HUDEP-2 (cell line): ENCODE data around the gene GNB5.
A peak's percentile ranks its signal among the peaks of the same experiment; 100 is the strongest.
"Not testable (repeated sequence)": the region's sequence is repeated elsewhere in the genome, so short reads cannot be mapped to it uniquely, and the experiment has no call there.

Experiments
- DNase-seq, 76 experiments: peaks; one replicate each; lab custom pipeline; 2025; ENCODE audit not compliant: unreplicated experiment in 76 of 76; lab: John Stamatoyannopoulos, UW

GNB5 gene

GRCh38 chr15:52191207-52191606 is at the start of gene GNB5:
TSS of gene GNB5 (minus strand) at chr15:52191392. CDS start at chr15:52184676, 6,716 bp downstream.
- DNase-seq = no peak

GRCh38 chr15:52240166-52240565 is 49.0 kb upstream of the GNB5 start:
- no peak for DNase-seq

- not testable (repeated sequence) for DNase-seq
Measured at GRCh38 chr15:52238989-52239525, 47.9 kb upstream of the GNB5 start.

- DNase-seq = no peak
Measured at GRCh38 chr15:52238149-52238548, 47.0 kb upstream of the GNB5 start.

DNA sequence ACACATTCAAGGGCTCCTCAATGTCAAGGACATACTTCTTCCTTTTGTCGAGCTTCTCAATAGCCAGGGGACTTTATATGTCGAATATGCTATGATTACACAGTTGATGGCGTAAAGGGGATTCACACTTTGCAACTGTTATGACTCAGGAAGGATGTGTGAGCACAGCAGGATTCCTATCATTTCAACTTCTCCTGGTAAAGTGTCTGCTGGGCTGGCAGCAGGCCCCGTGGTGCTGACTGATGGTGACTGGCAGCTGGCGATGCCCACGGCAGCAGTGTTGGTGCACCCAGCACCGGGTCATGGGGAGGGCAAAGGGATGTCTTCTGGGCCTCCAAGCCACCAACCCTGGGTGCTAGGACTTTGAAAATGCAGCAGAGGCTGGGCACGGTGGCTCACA is 44.8 kb upstream of the GNB5 start:
- no peak for DNase-seq

DNA sequence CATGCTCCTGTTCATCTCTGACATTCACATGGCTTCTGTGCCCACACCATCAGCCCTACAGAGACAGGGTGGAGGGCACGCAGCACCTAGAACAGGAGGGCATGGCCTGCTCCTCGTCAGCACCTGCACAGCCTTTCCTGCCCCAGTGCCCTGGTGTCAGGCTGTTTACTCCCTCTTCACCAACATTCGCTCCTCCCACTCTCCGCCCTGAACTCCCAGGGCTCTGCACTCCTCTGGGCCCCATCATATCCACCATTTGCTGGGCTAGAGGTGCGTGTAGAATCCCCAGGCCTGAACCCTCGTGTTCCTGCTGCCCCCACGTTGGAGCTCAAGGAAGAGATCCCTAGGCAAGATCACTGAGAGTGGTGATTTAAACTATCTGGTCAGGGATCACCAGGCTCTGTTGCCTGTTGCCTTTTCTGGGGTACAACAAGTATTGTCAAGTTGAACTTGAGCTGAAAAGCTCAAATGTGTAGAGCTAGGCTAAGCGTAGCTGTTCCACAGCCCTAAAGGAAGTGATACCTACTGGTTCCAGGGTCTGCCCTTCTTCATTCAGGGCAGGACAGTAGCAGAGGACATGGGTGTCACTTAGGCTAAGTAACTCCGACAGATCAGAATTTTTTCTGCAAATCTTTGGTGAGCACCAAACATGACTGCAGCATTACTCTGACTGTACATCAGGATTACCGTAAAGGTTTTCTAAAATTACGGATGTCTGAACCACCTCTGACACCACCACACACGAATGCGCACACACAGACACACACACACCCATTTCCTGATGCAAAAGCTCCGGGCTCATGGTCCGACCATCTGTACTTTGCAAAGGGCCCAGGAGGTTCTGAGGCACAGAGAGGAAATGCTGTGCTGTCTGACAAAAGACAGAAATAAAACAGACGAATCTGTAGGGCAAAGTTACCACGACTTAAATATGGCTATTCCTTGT is 43.7 kb upstream of the GNB5 start:
- no peak for DNase-seq

DNA sequence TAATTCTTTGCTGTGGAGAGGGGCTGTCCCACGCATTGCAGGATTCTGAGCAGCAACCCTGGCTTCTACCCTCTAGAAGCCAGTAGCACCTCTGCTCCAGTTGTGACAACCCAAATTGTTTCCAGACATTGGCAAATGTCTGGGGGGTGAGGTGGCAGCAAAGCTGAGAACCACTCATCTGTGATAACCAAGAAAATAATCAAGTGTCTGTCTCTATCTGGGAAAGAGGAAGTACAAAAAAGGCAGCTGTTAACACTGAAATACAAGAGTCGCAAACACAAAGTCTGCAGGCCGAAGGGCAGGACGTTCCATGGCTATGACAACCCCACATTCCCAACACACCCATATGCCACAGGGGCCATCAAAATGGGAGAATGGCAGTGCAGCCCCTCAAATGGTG is 42.2 kb upstream of the GNB5 start:
- DNase-seq = no peak

GRCh38 chr15:52232327-52232726 is 41.1 kb upstream of the GNB5 start:
- DNase-seq = no peak

DNA sequence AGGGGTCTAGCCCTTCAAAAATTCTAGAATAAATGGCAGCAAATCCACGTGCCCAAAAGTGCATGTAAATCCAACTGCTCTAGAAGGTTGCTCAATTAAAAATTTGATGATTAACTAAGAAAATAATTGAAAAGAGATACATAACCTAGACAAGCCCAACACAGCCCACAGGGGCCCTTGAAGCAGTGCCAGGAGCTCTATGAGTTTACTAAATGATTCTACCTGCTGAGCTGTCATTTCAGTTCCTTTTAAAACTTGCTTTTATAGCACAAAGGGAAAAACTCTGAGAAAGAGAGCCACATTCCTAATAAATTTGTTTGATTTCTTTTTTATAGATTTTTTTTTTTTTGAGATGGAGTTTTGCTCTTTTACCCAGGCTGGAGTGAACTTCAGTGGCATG is 38.9 kb upstream of the GNB5 start:
- no peak for DNase-seq

DNA sequence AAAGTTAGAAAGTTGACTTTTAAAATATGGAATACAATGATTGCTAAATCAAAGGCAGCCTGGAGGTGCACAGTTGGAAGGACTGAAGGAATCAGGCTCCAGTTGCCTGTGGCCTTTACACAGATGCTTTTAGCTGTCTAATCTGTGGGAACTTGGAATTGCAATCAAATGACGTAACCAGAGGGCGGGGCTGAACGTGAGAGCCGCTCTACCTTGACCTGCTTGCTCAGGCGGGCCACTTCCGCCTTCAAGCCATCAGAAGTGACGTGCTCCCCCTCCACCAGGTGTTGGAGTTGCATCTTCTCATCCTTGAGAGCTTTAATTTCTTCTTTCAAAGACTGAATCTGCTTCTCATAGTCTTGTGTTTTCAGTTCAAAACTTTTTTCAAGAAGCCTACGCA is 37.7 kb upstream of the GNB5 start:
- no peak for DNase-seq

DNA sequence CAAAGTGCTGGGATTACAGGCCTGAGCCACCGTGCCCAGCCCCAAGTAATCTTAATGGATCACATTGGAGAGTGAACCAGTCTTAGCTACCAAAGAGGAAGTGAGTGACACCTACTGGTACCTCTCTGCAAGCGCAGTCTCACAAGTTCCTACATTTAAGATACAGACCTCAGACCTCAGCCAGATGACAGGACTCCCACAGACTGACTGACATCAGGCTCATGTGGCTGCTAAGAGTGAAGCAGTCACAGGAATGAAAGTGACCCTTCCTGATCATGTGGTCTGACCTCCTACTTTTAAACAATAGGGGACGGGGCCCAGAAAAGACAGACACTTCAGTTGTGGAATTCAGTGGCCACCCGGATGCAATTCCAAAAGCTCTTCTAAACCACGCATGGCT is 36.3 kb upstream of the GNB5 start:
- peak in 57 of 76 experiments; percentile 2 to 74 (median 34) for DNase-seq

DNA sequence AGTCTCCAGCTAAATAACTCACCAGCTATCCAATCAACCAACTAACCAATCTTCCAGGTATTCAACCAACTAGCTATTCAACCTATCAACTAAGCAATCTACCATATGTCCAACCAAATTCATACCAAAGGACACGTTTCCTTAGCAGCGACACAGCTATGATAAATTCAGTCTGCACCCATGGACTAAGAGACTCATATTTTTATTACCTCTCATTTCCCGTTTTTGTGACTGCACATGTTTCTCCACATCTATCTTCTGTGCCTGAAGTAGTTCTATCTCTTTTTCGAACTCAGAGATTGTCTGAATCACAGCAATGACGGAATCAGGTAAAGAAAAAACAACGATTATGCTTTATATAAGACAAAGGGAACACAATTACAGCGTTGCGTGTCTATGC is 34.0 kb upstream of the GNB5 start:
- no peak for DNase-seq

DNA sequence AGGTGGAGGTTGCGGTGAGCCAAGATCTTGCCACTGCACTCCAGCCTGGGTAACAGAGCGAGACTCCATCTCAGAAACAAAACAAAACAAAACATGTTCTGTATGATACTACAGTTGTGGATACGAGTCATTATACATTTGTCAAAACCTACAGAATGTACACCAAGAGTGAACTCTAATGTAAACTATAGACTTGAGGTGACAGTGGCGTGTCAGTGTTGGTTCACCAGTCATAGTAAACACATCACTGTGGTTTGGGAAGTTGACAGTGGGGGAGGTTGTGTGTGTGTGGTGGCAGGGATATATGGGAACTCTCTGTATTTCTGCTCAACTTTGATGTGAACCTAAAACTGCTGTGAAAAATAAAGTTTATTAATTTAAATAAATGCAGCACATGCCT is 33.0 kb upstream of the GNB5 start:
- no peak for DNase-seq

DNA sequence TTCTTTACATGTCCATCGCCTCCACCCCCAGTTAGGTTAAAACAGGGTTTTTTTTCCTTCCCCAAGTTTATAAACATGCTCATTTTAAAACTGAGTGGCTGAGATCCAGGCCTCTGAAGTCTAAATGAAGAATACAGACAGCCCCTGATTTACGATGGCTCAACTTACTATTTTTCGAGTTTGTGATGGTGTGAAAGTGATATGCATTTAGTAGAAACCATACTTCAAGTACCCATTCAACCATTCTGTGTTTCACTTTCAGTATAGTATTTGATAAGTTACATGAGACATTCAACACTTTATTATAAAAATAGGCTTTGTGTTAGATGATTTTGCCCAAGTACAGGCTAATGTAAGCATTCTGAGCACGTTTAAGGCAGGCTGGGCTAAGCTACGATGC is 30.5 kb upstream of the GNB5 start:
- DNase-seq = no peak

DNA sequence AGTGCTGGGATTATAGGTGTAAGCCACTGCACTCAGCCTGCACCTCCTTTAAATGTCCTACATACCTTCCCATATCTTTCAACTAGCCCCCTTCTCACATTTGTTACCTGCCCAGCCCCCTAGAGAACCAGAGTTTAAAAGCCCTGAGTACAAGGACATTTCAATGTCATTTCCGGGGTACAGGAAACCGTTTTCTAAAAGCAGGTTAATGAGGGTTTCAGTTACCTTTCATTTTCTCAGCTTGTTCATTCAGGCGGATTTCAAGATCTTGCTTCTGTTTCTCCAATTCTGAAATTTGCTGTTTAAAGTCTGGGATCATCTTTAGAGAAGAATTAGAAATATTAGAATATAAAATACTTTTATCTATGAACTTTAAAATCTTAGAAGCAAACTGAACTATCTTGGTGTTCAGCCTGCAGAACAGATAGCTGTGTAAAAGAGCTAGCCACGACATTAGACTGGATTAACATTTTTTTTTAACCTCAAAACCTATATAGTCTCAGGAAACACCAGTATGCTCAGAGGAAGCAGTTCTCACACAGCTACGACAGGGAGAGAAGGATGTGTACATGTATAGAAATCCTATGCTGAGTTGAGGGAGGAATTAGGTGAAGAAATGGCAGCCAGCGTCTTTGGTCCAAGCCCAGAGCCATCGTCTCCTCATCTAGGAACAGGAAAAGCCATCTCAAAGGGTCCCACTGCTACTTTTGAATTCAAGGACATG is 29.9 kb upstream of the GNB5 start:
- no peak for DNase-seq

GRCh38 chr15:52220251-52220650 is 29.1 kb upstream of the GNB5 start:
- DNase-seq = no peak

DNA sequence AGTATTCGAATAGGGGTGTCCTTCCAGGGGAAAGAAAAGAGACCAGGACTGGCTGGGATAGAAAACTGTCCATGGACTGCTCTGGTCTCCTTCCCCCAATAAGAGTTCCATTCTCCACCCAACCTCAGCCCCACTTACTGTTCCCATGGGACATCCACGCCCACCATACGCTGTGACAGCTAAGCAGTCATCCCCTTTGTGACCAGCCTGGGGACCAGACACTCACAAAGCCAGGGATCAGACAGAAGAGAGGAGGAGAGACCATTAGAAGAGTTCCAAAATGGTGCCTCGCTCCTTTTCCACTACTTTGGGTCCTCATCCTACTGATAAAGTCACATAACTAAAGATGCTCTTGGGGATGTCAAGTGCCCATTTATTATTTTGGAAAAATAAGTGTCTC is 27.6 kb upstream of the GNB5 start:
- no peak for DNase-seq

DNA sequence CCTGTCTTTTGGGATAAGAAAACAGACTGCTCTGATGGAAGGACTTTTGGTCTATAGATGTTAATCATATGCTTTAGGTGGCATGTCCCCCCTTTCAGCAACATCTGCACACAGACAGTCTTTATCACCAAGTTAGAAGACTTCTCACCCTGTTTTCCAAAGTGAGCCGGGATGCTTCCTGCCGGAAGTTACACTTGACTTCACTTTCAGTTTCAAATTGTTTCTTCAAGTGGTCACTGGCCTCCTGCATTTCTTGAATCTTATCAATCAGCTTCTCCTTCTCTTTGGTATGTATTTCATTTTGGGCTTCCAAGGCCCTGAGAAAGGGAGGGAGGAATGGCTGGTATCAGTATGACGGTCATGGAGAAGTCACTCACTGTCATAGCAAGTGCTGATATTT is 27.2 kb upstream of the GNB5 start:
- DNase-seq = no peak

DNA sequence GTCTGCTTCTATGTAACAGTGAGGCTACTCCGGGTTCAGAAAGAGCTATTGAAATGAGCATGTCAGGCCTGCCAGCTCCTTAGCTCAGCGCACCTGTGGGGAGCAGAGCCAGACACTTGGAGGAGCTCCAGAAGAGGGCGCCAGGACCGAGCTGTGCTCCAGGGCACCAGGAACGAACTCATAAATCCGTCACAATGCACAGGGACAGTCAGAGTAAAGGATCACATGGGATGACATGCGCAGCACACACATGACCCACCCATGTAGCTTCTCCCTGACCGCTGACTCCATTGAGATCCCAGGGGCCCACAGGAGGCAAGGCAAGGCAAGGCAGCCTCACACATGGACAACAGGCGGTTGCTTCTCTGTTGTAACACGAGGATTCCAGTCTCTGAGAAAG is 26.0 kb upstream of the GNB5 start:
- peak in 4 of 76 experiments; percentile 2 to 50 (median 8) for DNase-seq

GRCh38 chr15:52214553-52214952 is 23.4 kb upstream of the GNB5 start:
- no peak for DNase-seq

- no peak for DNase-seq
Measured at GRCh38 chr15:52213206-52213605, 22.0 kb upstream of the GNB5 start.
